ENCODE results near the gene WDR33. TPM values are rescaled to one million over a fixed set of nuclear protein-coding genes. Genes with fewer than 3 reads are reported as not detected.

WDR33 gene
- total and polyA plus RNA-seq, 2 donors from 2014 or later = 19.8 to 60.2 TPM

GRCh38 chr2:127658146-127658545 lies 152.8 kb downstream of the WDR33 start:
- intact Hi-C loops (cut with DNase I) = no loop called here
- Histone ChIP-seq H3K9ac (ENCODE audit: low read length in 3 of 3) (no peak overlapping the region), H3K9me3 (ENCODE audit: control insufficient read depth in 2 of 3, insufficient read depth in 1 of 3, low read length in 3 of 3) (no peaks in the 10 kb centered on the region), H3K4me1 (ENCODE audit: control insufficient read depth in 2 of 3, insufficient read depth in 2 of 3, low read depth in 1 of 3, low read length in 3 of 3) (peaks cover 0 to 28% (median 0%) of the 10 kb centered on the region in 3 donors), H3K27me3 (ENCODE audit: control insufficient read depth, insufficient read depth, low read length) (no peaks in the 10 kb centered on the region), H3K4me3 (ENCODE audit: low read length in 3 of 3) (no peak overlapping the region), H3K27ac (ENCODE audit: low read depth in 2 of 2, low read length in 2 of 2) (peak overlapping the region in 1 of 2 donors; percentile 57), H3K36me3 (ENCODE audit: control insufficient read depth in 2 of 3, insufficient read depth in 3 of 3, low read length in 3 of 3) (no peaks in the 10 kb centered on the region)
- DNase-seq = no peak
- no peak for TF ChIP-seq CTCF (IDR thresholded peaks at IDR 0.05; ENCODE audit: borderline replicate concordance, extremely low read depth, insufficient read depth)
- FAIRE-seq = no peak

GRCh38 chr2:127657232-127657595 lies 153.8 kb downstream of the WDR33 start:
- Histone ChIP-seq H3K27me3 (ENCODE audit: control insufficient read depth, insufficient read depth, low read length) (no peaks in the 10 kb centered on the region), H3K9ac (ENCODE audit: low read length in 3 of 3) (no peak overlapping the region), H3K4me3 (ENCODE audit: low read length in 3 of 3) (no peak overlapping the region), H3K4me1 (ENCODE audit: control insufficient read depth in 2 of 3, insufficient read depth in 2 of 3, low read depth in 1 of 3, low read length in 3 of 3) (peaks cover 0 to 25% (median 0%) of the 10 kb centered on the region in 3 donors), H3K36me3 (ENCODE audit: control insufficient read depth in 2 of 3, insufficient read depth in 3 of 3, low read length in 3 of 3) (no peaks in the 10 kb centered on the region), H3K27ac (ENCODE audit: low read depth in 2 of 2, low read length in 2 of 2) (no peak overlapping the region), H3K9me3 (ENCODE audit: control insufficient read depth in 2 of 3, insufficient read depth in 1 of 3, low read length in 3 of 3) (no peaks in the 10 kb centered on the region)
- no peak for TF ChIP-seq CTCF (IDR thresholded peaks at IDR 0.05; ENCODE audit: borderline replicate concordance, extremely low read depth, insufficient read depth)
- intact Hi-C loops (cut with DNase I) = no loop called here
- DNase-seq = peak in 2 of 5 donors; percentile 22 to 55
- no peak for FAIRE-seq

GRCh38 chr2:127656569-127657231 lies 154.3 kb downstream of the WDR33 start:
- Histone ChIP-seq H3K4me3 (ENCODE audit: low read length in 3 of 3) (no peak overlapping the region), H3K36me3 (ENCODE audit: control insufficient read depth in 2 of 3, insufficient read depth in 3 of 3, low read length in 3 of 3) (no peaks in the 10 kb centered on the region), H3K27ac (ENCODE audit: low read depth in 2 of 2, low read length in 2 of 2) (no peak overlapping the region), H3K4me1 (ENCODE audit: control insufficient read depth in 2 of 3, insufficient read depth in 2 of 3, low read depth in 1 of 3, low read length in 3 of 3) (peaks cover 0 to 22% (median 0%) of the 10 kb centered on the region in 3 donors), H3K27me3 (ENCODE audit: control insufficient read depth, insufficient read depth, low read length) (no peaks in the 10 kb centered on the region), H3K9ac (ENCODE audit: low read length in 3 of 3) (no peak overlapping the region), H3K9me3 (ENCODE audit: control insufficient read depth in 2 of 3, insufficient read depth in 1 of 3, low read length in 3 of 3) (no peaks in the 10 kb centered on the region)
- no peak for TF ChIP-seq CTCF (IDR thresholded peaks at IDR 0.05; ENCODE audit: borderline replicate concordance, extremely low read depth, insufficient read depth)
- FAIRE-seq (no peak), DNase-seq (peak in 2 of 5 donors; percentile 31 to 71)
- intact Hi-C loops (cut with DNase I) = no loop called here
